ENCODE measurements around the gene PURA. TPM values are rescaled to one million over a fixed set of nuclear protein-coding genes. Genes with fewer than 3 reads are reported as not detected.
A peak's percentile ranks its signal among the peaks of the same experiment; 100 is the strongest.

Gene PURA
- total RNA-seq, 2 experiments from 2014 or later: 14.7 to 15.1 TPM

GRCh38 chr5:140111011-140111858, 2.7 kb upstream of the PURA start:
- H3K4me1 Mint-ChIP-seq: peaks cover 60% of the 10 kb centered on the region
- ChIA-PET POLR2A (no interaction called here), CTCF (interaction anchor here (0.5 to 2.1 kb wide), 4 partner anchors 33 to 538 kb away, joined by 3 to 8 read pairs (median 6); no protein-coding TSS in a partner anchor)
- no peak overlapping the region for H3K4me3 Mint-ChIP-seq
- peaks cover 15% of the 10 kb centered on the region for H3K27me3 Mint-ChIP-seq
- H3K27ac Mint-ChIP-seq: no peak overlapping the region
- peaks cover 10% of the 10 kb centered on the region for H3K36me3 Mint-ChIP-seq (ENCODE audit: low read depth)
- H3K9me3 Mint-ChIP-seq: no peaks in the 10 kb centered on the region
- DNase-seq: no peak

GRCh38 chr5:140111859-140112551, 1.9 kb upstream of the PURA start:
- no peak for DNase-seq
- peaks cover 59% of the 10 kb centered on the region for H3K4me1 Mint-ChIP-seq
- ChIA-PET CTCF (interaction anchor here (1.6 to 1.8 kb wide), 2 partner anchors 32 to 34 kb away, joined by 6 to 7 read pairs; no protein-coding TSS in a partner anchor), POLR2A (no interaction called here)
- H3K36me3 Mint-ChIP-seq (ENCODE audit: low read depth): peaks cover 10% of the 10 kb centered on the region
- no peaks in the 10 kb centered on the region for H3K9me3 Mint-ChIP-seq
- H3K27me3 Mint-ChIP-seq: peaks cover 15% of the 10 kb centered on the region
- no peak overlapping the region for H3K27ac Mint-ChIP-seq
- H3K4me3 Mint-ChIP-seq: no peak overlapping the region

DNA sequence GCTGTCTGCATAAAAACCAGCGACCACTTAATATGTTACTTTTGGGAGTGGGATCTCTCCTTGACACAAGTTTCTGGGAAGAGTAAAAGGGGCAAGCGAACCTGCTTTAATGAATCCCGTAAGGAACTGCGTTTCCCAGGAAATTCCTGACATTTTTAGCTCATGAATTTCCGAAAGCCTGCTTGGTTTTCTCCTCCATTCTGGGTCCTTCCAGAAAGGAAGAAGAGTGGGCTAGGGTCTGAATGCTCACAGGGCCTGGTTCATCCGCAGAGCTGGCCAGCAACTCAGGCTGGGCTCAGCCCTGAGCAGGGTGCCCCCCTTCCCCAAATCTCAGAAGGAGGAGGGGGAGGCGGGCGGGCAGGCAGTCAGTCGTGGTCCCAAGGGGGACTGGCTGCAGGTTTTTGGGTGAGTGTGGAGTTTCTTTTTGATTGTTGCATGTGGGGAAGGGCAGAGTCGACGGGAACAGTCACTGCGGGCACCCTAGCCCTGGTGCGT, 1.2 kb upstream of the PURA start:
- POLR2A ChIA-PET: interaction anchor here (0.6 kb wide), 1 partner anchor 33 kb away, joined by 4 read pairs; no protein-coding TSS in a partner anchor
- Mint-ChIP-seq H3K4me3 (peak overlapping the region; percentile 88), H3K4me1 (peaks cover 61% of the 10 kb centered on the region), H3K27me3 (peaks cover 15% of the 10 kb centered on the region), H3K9me3 (no peaks in the 10 kb centered on the region), H3K36me3 (ENCODE audit: low read depth) (peaks cover 10% of the 10 kb centered on the region), H3K27ac (peak overlapping the region; percentile 16)
- DNase-seq: no peak
- CTCF ChIA-PET: interaction anchor here (1.0 to 1.8 kb wide), 4 partner anchors 9 to 33 kb away, joined by 3 to 7 read pairs (median 4); no protein-coding TSS in a partner anchor

DNA sequence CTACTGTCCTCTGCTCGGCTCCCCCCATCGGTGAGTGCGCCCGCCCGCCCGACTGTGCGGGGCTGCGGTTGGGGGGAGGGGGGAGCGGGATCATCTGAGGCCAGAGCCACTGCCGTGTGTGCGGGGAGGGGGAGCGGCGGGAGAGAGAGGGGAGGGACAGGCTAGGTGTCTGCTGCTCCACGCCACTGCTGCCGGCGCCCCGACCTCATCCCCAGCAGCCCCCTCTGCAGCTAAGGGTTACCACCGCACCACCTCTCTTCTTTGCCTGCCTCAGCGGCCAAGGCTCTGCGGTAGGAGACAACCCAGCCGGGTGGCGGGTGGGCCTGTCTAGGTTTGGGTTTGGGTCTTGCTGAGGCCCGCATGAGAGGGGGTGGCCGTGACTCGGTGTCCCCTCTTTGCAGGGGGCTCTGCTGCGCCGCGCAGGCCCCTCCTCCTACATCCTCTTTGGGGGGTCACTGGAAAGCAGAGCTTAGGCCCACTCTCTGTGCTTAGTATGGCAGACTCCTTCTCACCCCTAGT, 670 bp upstream of the PURA start:
- H3K27ac Mint-ChIP-seq: peak overlapping the region; percentile 90
- peaks cover 15% of the 10 kb centered on the region for H3K27me3 Mint-ChIP-seq
- H3K4me3 Mint-ChIP-seq: peak overlapping the region; percentile 88
- CTCF ChIA-PET: interaction anchor here (1.0 to 5.8 kb wide), 5 partner anchors 9 to 32 kb away, joined by 3 to 63 read pairs (median 6); no protein-coding TSS in a partner anchor
- DNase-seq: peak; percentile 37
- POLR2A ChIA-PET: interaction anchor here (0.6 to 1.9 kb wide), 4 partner anchors 19 to 288 kb away, joined by 3 to 5 read pairs (median 4); partner anchors contain the start of gene ANKHD1
- peaks cover 10% of the 10 kb centered on the region for H3K36me3 Mint-ChIP-seq (ENCODE audit: low read depth)
- H3K9me3 Mint-ChIP-seq: no peaks in the 10 kb centered on the region
- peaks cover 66% of the 10 kb centered on the region for H3K4me1 Mint-ChIP-seq

- H3K27ac Mint-ChIP-seq: peak overlapping the region; percentile 89
- peaks cover 14% of the 10 kb centered on the region for H3K27me3 Mint-ChIP-seq
- H3K36me3 Mint-ChIP-seq (ENCODE audit: low read depth): peaks cover 10% of the 10 kb centered on the region
- H3K9me3 Mint-ChIP-seq: no peaks in the 10 kb centered on the region
- peak overlapping the region; percentile 88 for H3K4me3 Mint-ChIP-seq
- ChIA-PET CTCF (interaction anchor here (0.8 to 5.8 kb wide), 6 partner anchors 7 to 45 kb away, joined by 3 to 63 read pairs (median 3); no protein-coding TSS in a partner anchor), POLR2A (interaction anchor here (0.9 to 1.9 kb wide), 7 partner anchors 9 to 533 kb away, joined by 3 to 8 read pairs (median 4); partner anchors contain the start of genes ANKHD1, IK and NDUFA2)
- peak; percentile 57 for DNase-seq
- H3K4me1 Mint-ChIP-seq: peaks cover 61% of the 10 kb centered on the region
Observed at GRCh38 chr5:140114341-140115185, 654 bp downstream of the PURA start.

- Mint-ChIP-seq H3K36me3 (ENCODE audit: low read depth) (peaks cover 10% of the 10 kb centered on the region), H3K27ac (peak overlapping the region; percentile 89), H3K4me1 (peaks cover 58% of the 10 kb centered on the region), H3K27me3 (peaks cover 13% of the 10 kb centered on the region), H3K4me3 (peak overlapping the region; percentile 88), H3K9me3 (no peaks in the 10 kb centered on the region)
- no peak for DNase-seq
- POLR2A ChIA-PET: interaction anchor here (0.6 to 1.7 kb wide), 5 partner anchors 8 to 532 kb away, joined by 3 to 8 read pairs (median 4); partner anchors contain the start of genes CD14, IK and NDUFA2
- CTCF ChIA-PET: interaction anchor here (0.8 to 5.8 kb wide), 6 partner anchors 8 to 44 kb away, joined by 3 to 63 read pairs (median 3); no protein-coding TSS in a partner anchor
Observed at GRCh38 chr5:140115186-140115500, 1.2 kb downstream of the PURA start.

- ChIA-PET POLR2A (interaction anchor here (1.0 to 1.4 kb wide), 2 partner anchors 8 to 9 kb away, joined by 4 to 9 read pairs; no protein-coding TSS in a partner anchor), CTCF (interaction anchor here (0.5 to 5.8 kb wide), 2 partner anchors 29 to 659 kb away, joined by 4 to 63 read pairs; no protein-coding TSS in a partner anchor)
- Mint-ChIP-seq H3K36me3 (ENCODE audit: low read depth) (peaks cover 10% of the 10 kb centered on the region), H3K9me3 (no peaks in the 10 kb centered on the region), H3K27me3 (peaks cover 8% of the 10 kb centered on the region), H3K4me1 (peaks cover 53% of the 10 kb centered on the region), H3K4me3 (no peak overlapping the region), H3K27ac (no peak overlapping the region)
- DNase-seq: no peak
Observed at GRCh38 chr5:140116716-140117115, 2.8 kb downstream of the PURA start.

GRCh38 chr5:140117523-140117922, 3.6 kb downstream of the PURA start:
- no peak overlapping the region for H3K4me3 Mint-ChIP-seq
- peaks cover 46% of the 10 kb centered on the region for H3K4me1 Mint-ChIP-seq
- peaks cover under 1% of the 10 kb centered on the region for H3K27me3 Mint-ChIP-seq
- no peaks in the 10 kb centered on the region for H3K9me3 Mint-ChIP-seq
- CTCF ChIA-PET: interaction anchor here (1.1 to 5.8 kb wide), 2 partner anchors 15 to 28 kb away, joined by 4 to 63 read pairs; no protein-coding TSS in a partner anchor
- DNase-seq: no peak
- peaks cover 6% of the 10 kb centered on the region for H3K36me3 Mint-ChIP-seq (ENCODE audit: low read depth)
- POLR2A ChIA-PET: interaction anchor here (1.0 kb wide), 1 partner anchor 10 kb away, joined by 9 read pairs; no protein-coding TSS in a partner anchor
- no peak overlapping the region for H3K27ac Mint-ChIP-seq

- no peak overlapping the region for H3K27ac Mint-ChIP-seq
- no peak for DNase-seq
- no peak overlapping the region for H3K4me3 Mint-ChIP-seq
- H3K27me3 Mint-ChIP-seq: no peaks in the 10 kb centered on the region
- no peaks in the 10 kb centered on the region for H3K9me3 Mint-ChIP-seq
- ChIA-PET POLR2A (interaction anchor here (1.0 kb wide), 1 partner anchor 11 kb away, joined by 7 read pairs; no protein-coding TSS in a partner anchor), CTCF (interaction anchor here (1.0 to 5.8 kb wide), 6 partner anchors 11 to 149 kb away, joined by 3 to 63 read pairs (median 4); no protein-coding TSS in a partner anchor)
- peaks cover 42% of the 10 kb centered on the region for H3K4me1 Mint-ChIP-seq
- H3K36me3 Mint-ChIP-seq (ENCODE audit: low read depth): peaks cover 6% of the 10 kb centered on the region
Observed at GRCh38 chr5:140118302-140118936, 4.5 kb downstream of the PURA start.

DNA sequence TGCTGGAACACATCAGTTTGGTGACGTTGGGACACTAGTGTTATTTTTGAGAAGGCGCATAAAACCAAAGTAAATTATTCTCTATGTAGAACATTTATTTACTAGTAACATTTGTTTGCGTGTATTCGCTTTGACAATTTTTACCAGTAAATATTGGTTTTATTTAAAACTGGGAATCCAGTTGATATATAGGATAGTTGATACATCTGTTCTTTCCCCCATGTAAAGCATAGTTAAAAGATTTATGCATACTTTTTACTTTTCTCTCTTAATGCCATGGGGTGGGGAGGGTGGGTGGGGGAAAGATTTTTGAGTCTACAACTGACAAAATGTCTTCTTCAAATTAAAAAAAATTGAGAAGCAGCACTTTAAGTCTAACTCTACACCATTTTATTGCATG, 11.7 kb downstream of the PURA start, which contains the start of gene IGIP:
TSS of gene IGIP (plus strand) at position 301 of the 400 bp plus-strand sequence. CDS start 2,540 bp downstream, outside the sequence.
- no peak within 1 kb of the TSS for H3K27ac Mint-ChIP-seq
- POLR2A ChIA-PET: interaction anchor here (0.7 kb wide), 1 partner anchor 72 kb away, joined by 4 read pairs; no protein-coding TSS in a partner anchor
- no peaks in the 10 kb centered on the region for H3K27me3 Mint-ChIP-seq
- no peak within 1 kb of the TSS for H3K4me3 Mint-ChIP-seq
- H3K9me3 Mint-ChIP-seq: no peaks in the 10 kb centered on the region
- no peak for DNase-seq
- CTCF ChIA-PET: no interaction called here
- H3K4me1 Mint-ChIP-seq: peaks cover 12% of the 10 kb centered on the region
- no peaks in the 10 kb centered on the region for H3K36me3 Mint-ChIP-seq (ENCODE audit: low read depth)

Data from activated CD4-positive, alpha-beta memory T cell treated with anti-CD3 and anti-CD28 coated beads, Interleukin-2, amount 10 ng/mL, durations not matched to agents 7 days and 5 days (primary cell).